SU-DHL-6 (cell line): ENCODE data around the gene HIPK2.

Experiments
- EZH2phosphoT487 ChIP-seq: fragments of 200-600 bp; sonication (generic), shearing (Covaris generic); conservative IDR thresholded peaks from 2 replicates; pipeline ENCODE4 v1.6.1; 2018; ENCODE audit warnings: mild to moderate bottlenecking, antibody characterized with exemption, low read length, moderate library complexity, mixed read lengths
- TF ChIP-seq, protein P1 (sequence below): fragments of 200-600 bp; sonication (generic); IDR thresholded peaks from one replicate; pipeline ENCODE4 v1.5.1; 2017; ENCODE audit warnings: antibody characterized with exemption, mild to moderate bottlenecking, low read length, moderate library complexity; ENCODE audit not compliant: insufficient read depth, poor library complexity, severe bottlenecking

DNA sequence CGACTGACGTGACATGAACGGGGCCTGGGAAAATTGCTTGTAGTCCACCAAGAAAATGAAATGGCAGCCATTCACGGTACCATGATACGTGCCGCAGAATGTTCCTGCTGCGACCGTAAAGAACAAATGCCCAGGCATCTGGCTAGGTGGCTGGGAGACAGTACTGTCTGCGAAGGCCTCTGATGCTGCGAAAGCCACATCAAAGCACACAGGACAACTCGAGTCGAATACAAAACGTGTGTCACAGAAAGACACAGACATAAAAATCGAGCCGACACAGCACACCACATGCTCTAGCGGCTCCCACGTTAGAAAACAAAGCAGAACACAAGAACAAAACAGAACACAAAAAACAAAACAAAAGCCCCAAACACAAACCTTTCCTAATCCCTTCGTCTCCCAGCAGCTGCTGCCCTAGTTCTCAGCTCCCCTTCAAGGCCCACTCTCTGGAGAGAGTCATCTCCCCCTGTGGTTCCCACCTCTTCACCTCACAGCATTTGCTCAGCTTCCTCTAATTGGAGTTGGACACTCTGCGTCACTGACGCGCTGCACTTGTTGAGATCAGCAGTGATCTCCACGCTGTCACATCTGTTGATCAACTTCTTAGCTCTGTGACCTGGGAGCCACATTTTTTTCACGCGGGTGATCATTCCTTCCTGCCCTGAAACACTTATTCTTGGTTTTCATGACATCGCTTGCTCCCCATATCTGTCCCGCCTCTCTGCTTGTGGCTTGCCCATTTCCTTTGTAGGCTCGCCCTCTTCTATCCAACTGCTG lies 142.1 kb downstream of the HIPK2 start:
- TF ChIP-seq, protein P1, sequence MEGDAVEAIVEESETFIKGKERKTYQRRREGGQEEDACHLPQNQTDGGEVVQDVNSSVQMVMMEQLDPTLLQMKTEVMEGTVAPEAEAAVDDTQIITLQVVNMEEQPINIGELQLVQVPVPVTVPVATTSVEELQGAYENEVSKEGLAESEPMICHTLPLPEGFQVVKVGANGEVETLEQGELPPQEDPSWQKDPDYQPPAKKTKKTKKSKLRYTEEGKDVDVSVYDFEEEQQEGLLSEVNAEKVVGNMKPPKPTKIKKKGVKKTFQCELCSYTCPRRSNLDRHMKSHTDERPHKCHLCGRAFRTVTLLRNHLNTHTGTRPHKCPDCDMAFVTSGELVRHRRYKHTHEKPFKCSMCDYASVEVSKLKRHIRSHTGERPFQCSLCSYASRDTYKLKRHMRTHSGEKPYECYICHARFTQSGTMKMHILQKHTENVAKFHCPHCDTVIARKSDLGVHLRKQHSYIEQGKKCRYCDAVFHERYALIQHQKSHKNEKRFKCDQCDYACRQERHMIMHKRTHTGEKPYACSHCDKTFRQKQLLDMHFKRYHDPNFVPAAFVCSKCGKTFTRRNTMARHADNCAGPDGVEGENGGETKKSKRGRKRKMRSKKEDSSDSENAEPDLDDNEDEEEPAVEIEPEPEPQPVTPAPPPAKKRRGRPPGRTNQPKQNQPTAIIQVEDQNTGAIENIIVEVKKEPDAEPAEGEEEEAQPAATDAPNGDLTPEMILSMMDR: no peak
- TF ChIP-seq EZH2phosphoT487: no peak
